Right lung (tissue), 5 donors: Measurements from ENCODE around the gene PRELP. TPM values are rescaled to one million over a fixed set of nuclear protein-coding genes. Genes with fewer than 3 reads are reported as not detected.

Experiments
- DNase-seq, 2 donors: peaks; one replicate each; pipeline ENCODE4 v3.0.0-alpha.2; 2013
- polyA plus RNA-seq, 5 donors: library from polyadenylated mRNA; unstranded; fragments of 120-200 nt; gene quantifications; one replicate each; pipeline versions ENCODE4 v1.2.1 to v1.2.3, GENCODE V29; 2013; ENCODE audit warnings: inconsistent platforms in 1 of 5, low replicate concordance in 1 of 5; ENCODE audit not compliant: insufficient read length in 5 of 5, insufficient read depth in 1 of 5

PRELP gene
- polyA plus RNA-seq, 5 donors: 1.2 to 3.7 (median 2.0) TPM

DNA sequence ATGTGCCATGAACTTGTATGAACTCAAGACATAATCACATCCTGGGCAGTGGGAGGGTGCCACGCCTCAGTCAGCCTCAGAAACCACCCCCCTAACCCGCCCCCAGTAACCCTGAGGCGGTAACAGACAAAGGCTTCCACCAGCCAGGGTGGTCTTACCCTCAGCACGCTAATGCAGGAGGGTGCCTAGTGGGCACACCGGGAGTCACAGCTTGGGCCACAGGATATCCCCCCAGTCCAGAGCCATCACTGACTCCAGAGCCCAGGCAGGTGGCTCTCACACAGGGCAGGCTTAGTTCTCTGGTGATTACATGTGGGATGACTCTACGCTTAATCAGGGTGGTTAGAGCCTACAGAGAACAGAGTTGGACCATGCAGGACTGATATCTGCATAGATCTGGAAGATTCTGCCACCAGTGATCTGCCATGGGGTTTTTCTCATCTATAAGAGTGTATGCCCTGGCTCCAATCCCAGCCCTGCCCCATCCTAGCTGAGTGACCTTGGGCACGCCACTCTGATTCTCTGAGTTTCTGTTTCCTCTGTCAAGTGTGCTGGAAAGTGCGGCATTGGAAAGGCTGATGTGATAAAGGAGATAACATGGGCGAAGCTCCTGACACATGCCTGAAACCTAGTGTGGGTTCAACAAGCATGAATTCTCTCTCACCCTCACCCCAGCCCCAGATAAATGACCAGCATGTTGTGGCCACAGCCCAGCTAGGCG lies 45.6 kb downstream of the PRELP start:
- DNase-seq: no peak

DNA sequence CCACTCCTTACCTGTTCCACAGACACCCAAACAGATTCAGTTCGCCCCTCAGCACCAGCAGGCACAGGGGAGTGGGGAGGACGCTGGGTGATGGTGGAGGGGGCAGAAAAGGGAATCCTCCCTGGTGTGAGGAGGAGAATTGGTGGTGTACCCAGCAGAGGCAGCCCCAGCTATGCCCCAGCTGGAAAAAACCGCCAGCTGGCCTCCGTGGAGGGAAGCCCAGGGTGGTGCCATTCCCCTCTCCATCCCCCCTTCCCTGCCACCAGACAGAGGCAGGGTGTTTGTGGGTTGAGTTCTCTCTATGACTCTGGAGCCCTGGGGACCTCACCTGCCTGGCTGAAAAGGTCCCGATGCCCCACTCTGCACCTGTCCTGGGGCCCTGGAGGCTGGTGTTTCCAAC lies 46.2 kb downstream of the PRELP start:
- no peak for DNase-seq

DNA sequence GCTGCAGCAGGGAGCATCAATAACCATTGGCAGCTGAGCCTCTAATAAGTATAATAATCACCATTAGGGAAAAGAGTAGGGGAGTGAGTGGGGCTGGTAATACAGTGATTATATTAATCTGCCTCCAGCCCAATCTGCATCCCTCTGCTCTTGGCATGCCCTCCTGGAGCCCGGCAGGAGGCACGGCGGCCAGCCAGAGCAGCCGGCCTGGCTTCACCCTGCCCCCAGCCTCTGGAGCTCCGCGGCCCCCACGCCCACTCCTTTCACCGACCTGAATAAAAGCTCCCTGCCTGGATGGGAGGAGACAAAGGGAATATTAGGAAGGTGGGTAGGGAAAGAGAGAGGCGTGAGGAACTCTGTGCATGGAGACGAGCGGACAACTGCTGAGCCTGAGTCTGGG lies 46.6 kb downstream of the PRELP start:
- no peak for DNase-seq

DNA sequence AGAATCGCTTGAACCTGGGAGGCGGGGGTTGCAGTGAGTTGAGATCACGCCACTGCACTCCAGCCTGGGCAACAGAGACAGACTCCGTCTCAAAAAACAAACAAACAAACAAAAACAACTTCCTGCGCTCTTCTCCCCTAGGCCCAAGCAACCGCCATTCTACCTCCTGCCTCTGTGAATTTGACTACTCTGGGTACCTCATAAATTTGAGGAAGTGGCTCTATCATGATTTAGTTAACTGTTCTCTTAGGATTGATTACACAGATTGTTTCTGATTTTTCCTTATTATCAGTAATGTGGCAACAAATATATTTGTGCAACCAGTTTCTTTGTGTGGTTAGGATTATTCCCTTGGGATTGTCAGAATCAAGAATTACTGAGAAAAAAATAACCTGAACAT lies 48.1 kb downstream of the PRELP start:
- DNase-seq: no peak

DNA sequence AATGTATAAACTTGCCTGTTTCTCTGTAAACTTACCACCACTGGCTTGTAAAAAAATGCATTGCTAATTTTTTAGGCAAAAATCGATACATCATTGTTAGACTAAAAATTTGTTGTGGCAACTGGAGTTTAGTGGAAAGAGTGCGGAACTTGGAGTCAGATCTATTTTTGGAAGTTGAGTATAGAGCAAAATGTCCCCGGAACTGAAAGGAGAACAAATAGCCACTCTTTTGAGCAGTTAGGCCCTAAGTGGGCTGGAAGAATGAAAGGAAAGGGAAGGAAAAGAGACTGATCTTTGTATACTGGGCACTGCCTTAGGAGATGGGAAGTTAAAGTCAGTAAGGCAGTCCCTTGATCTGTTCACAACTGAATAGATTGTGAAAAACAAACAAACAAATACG lies 48.5 kb downstream of the PRELP start:
- DNase-seq: no peak

DNA sequence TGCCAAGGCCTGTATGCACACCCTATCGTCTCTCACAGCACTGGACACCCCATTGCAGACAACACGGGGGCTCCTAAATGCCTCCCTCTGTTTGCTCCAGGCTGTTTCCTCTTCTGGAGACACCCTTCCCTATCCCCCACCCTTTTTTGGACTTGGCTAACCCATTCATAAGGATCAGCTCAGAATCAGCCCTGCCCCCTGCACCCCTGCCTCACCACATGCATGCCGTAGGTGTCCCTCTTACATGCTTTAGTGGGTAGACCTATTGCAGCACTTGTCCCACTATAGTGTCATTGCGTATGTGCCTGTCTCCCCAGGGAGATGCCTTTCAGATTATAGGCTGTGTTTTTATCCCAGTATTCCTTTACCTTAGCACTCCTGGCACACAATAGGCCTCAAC lies 49.2 kb downstream of the PRELP start:
- DNase-seq: no peak

DNA sequence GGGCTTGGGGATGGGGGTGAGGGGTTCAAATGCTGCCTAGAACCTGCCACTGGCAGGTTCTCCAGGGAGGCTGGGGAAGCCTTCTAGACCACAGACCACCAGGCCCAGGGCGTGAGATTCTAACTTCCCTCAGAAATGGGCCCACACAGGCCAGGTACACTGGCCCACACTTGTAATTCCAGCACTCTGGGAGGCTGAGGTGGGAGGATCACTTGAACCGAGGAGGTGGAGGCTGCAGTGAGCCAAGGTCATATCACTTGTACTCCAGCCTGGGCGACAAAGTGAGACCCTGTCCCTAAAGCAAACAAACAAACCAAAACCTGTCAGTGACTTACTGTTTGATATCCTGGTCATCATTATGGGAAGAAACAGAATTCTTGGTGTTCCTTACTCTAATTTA lies 50.1 kb downstream of the PRELP start:
- no peak for DNase-seq

DNA sequence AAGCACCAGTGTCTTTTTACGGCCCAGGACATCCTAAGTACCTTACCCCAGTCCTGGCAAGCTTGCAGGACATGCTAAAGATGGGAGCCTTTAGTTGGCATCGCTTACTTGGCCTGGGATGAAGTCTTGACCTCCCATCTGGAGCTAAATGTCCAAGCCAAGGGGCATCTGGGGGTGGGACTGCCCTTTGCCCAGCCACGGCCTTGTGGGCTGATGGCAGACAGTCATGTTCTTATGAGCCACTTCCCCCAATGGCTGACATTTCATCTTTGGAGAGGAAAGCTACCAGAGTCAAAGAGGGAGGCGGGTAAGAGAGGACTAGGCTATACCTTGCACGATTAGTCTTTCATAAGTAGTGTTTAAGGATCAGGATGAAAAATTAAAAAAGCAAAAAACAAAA lies 50.5 kb downstream of the PRELP start:
- no peak for DNase-seq

DNA sequence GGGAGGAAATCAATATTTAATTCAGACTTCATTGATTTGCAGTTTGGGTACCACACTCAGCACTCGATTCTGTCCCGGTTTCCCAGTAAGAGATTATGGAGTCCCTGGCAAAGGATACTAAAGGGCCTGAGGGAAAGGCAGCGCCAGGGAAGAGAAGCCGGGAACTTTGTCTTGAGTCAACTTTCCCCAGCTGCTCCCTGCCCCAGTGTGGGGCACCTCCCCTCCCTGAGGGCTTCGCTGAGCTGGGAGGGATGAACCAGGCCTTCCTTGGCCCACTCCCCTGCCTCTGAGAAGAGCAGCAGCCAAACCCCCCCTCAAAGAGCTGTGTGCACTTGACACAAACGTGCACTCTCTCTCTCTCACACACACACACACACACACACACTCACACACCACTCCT lies 51.0 kb downstream of the PRELP start:
- DNase-seq: no peak

DNA sequence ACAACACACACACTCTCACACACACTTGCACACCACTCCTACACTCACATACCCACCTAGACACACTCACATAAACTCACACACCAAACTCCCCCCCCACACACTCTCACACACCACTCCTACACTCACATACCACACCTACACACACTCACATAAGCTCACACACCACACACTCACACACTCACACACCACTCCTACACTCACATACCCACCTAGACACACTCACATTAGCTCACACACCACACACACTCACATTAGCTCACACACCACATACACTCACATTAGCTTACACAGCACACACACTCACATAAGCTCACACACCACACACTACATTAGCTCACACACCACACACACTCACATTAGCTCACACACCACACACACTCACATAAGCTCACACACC lies 51.4 kb downstream of the PRELP start:
- DNase-seq: no peak

DNA sequence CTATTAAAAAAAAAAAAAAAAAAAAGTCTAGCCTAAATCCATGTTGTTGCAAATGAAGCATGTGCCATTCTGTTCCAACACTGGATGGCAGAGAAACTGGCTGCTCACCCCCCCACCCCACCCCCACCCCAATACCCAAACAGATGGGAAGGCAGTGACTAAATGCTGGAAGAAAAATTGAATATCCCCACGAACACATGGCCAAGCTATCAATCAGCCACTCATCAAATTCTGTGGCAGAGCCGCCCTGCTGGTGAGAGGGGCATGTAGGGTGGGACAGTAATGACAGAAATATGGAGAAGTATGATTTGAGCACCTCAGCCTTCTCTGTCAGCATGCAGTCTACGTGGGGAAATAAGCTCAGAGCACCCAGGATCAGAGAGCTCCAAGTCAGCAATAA lies 52.5 kb downstream of the PRELP start:
- DNase-seq: no peak

DNA sequence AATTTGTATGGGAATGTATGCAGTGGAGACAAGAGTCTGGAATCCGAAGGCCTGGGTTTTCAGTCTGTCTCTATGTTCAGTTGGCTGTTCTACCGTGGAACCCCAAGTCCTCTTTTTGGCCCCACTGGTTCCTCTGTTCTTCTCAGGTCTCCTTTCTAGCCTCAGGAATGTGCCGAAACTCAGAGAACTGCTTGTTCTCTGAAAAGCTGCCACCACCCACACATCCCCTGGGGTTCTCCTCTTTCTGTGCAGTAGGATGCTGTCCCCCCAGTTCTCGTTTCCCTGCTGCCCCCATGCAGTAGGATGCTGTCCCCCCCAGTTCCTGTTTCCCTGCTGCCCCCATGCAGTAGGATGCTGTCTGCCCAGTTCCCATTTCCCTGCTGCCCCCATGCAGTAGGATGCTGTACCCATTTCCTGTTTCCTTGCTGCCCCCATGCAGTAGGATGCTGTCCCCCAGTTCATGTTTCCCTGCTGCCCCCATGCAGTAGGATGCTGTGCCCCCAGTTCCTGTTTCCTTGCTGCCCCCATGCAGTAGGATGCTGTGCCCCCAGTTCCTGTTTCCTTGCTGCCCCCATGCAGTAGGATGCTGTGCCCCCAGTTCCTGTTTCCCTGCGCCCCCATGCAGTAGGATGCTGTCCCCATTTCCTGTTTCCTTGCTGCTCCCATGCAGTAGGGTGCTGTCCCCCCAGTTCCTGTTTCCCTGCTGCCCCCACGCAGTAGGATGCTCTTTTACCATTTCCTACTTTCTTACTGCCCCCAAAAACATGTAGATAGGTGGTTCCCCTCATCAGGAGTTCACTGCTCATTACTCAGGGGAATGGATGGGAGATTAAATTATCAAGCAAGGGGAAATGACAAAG lies 53.6 kb downstream of the PRELP start:
- no peak for DNase-seq

DNA sequence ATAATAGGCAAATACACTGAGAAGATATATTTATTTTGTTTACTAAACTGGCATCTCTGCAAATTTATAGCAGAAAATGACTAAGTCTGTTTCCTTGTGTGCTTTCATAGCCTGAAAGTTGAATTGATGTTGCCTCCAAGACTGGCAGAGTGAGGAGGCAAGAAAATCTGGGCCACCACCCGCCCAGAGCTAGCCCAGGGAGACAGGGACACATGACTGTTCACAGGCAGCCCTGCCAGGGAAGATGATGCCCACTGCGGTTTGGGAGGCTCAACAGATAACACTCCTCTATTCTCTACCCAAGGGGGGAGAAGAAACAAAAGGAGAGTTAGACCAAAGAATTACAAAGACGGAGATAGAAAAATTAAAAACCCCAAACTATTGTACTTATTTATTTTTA lies 55.5 kb downstream of the PRELP start:
- DNase-seq: no peak

DNA sequence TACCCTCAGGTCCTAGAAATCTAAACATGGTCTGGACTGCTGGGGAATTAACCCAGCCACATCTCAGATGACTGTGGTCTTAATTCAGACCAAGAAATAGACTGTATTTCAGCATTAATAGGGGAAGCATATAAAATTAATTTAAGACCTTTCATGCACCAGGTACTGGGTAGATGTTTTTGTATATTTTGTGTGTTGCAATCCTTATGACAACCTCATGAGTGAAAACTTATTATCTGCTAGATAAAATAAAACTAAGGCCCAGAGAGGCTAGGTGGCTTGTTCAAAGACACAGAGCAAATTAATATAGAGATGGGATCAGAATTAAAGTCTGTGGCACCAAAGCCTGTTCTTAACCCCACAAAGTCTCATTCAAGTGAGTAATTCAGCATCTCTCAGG lies 58.4 kb downstream of the PRELP start:
- no peak for DNase-seq

DNA sequence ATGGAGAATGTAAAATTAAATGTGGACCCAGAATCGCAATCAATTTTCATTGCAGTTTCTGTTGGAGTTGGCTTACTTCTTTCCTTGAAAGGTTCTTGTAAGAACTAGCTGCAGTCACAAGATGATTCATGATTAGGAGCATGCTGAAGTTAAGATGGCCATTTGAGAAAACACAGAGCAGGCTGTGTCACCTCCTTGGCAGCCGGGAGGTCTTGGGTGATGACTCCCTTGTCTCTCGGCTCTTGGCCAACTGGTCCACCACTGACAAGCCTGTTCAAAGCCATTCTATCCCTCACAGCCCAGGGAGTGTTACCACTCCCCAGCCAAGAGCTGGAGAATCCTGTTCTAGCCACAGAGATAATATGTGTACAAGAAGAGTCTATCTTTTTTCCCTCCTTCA lies 58.9 kb downstream of the PRELP start:
- no peak for DNase-seq

DNA sequence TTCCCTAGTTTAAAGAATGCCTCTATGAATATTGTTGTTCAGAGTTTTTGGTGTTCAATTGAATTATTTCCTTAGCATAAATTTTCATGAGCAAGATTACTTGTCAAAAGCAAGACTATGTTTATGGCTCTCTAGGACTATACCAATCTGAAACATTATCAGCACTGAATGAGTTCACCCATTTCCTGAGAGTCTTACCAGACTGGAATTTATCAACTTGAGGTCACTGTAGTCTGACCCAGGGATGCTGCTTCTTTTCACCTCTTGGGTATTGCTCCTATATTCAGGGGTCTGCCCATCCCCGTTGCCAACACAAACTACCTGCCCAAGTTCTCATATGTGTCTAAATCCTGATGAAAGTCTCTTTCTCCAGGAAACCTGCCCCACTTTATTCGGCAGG lies 61.0 kb downstream of the PRELP start:
- no peak for DNase-seq

DNA sequence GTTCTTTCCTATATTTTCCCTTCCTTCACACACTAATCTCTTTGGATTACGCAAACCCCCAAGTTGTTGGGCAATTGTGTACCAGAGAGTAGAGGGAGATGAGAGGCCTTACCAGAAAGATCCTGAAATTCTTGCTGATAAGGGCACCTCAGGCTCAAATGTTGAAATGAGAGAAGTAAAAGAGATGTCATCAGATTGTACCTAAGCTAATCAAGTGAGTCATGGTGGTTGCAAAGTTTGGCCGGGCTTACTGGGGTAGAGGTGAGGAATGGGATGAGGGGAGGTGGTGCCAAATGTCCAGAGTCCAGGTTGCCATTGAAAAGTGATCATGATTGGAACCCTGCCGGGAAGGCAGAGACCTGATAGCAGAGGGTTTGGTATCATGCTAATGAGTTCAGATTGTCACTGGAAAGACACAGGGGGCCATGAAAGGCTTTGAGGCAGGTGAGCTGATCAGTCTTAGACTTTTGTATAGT lies 61.4 kb downstream of the PRELP start:
- DNase-seq: no peak

DNA sequence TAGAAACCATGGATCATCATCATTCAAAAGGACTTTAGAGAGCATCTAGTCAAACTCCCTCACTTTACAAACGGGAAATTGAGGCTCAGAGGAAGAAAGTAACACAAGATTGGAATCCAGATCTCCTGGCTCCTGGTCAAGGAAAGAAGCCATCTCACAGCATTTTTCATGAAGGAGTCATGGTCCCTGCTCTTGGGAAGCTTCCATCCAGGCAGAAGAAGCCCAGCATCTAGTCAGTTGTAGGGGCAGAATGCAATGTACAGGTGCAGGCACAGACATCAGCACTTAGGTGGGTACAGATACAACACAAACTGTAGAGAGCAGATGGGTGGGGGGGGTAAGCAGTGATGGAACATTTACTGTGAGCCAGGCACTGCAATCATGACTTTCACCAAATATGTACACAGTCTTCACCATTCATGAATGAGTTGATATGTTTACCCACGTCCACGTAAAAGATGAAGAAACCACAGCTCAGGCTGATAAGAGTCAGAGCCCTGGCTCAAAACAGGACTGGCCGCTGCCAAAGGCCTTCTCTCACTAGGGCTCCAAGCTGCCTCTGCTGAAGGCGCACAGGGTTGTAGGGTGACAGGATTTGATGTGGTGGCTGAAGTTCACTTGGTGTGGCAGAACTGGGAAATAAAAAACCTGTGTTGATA lies 62.3 kb downstream of the PRELP start:
- no peak for DNase-seq

DNA sequence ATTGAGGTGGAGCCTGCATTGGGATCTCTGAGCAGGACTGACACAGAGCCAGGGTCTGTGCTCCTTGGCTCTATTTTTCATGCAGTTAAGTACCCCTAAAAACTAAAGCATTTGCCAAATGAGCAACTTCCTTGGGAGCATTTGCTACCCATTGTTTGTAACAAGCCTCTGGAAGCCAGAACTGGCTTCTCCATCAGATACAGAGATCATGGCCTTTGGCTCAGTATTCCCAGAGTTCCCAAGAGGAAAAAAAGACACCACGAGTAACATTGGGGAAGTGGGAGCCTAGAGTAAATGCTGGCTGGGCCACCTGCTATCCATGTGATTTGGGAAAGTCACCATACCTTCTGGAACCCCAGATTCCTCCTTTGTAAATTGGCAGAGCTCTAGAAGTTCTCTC lies 63.1 kb downstream of the PRELP start:
- DNase-seq: no peak

DNA sequence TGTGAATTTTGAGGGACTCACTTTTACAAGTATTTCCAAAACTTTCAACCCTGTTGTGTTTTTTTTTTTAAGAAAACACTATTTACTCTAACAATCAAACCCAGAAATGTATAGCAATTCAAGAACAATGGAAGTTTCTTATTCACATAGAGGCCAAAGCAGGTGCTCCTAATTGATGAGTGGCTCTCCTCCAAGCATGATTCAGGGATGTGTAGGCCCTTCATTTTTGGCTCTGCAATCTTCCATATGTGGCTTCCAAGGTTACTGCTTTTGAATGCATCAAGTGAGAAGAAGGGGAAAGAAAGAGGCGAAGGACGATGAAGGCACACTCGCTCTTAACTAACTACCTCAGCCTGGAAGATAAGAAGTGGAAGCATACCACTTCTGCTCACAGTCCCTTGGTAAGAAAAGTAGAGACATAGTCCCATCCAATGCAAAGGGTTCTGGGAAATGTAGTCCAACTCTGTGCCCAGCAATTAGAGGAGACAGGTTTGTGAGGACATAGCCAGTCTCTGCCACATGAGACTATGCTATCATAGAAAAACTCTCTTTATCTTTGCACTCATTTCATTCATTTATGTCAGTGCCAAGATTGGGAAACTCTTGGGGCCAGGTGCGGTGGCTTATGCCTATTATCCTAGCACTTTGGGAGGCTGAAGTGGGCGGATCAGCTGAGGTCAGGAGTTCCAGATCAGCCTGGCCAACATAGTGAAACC lies 64.4 kb downstream of the PRELP start:
- DNase-seq: no peak
